SH-SY5Y (cell line): ENCODE data around the gene ILF3.

ENCODE experiments used
- GATA2 ChIP-seq: IDR thresholded peaks from 2 replicates; pipeline ENCODE4 v1.6.1; 2011; ENCODE audit warnings: mild to moderate bottlenecking, low read depth, low read length
- GATA3 ChIP-seq: IDR thresholded peaks from 2 replicates; pipeline ENCODE4 v1.6.1; 2011; ENCODE audit warnings: low read depth, mild to moderate bottlenecking, low read length, moderate library complexity

- TF ChIP-seq GATA2 (no peak), GATA3 (no peak)
These were observed 38.6 kb upstream of the ILF3 start for GRCh38 chr19:10615429-10616023.
